Measurements from ENCODE around the gene NELL2.

DNA sequence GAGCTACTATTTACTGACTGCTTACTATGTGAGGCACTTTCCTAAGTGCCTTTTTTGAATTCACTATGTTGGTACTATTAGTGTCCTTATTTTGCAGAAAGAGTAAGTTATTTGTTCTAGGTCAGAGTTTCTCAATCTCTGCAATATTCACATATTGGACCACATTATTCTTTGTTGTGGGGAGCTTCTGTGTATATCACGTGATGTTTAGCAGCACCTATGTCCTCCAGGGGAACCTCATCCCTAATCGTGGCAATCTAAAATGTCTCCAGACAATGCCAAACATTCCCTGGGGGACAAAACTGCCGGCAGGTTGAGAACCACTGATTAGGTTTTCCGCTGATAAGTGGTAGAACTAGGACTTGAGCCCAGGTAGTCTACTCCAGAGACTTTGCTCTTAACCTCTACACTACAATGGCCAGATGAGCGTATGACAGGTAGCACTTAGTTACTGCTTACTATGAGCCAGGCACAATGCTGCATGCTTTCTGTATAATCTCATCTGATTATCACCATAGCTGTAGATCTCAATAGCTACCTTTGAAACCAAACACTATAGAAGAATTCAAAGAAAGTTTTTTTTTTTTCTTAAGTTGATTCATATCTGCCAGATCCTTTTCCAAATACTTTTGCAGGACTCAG, 38.9 kb downstream of the NELL2 start:
- TF ChIP-seq CTCF (IDR thresholded peaks at IDR 0.05) (no peak), POLR2A (IDR thresholded peaks at IDR 0.05) (no peak)
